ENCODE measurements around the gene ZSWIM9. TPM values are rescaled to one million over a fixed set of nuclear protein-coding genes. Genes with fewer than 3 reads are reported as not detected.
"Not testable (repeated sequence)": the region's sequence is repeated elsewhere in the genome, so short reads cannot be mapped to it uniquely, and the experiment has no call there.

Gene ZSWIM9
- total and polyA plus RNA-seq, 9 donors = 3.2 to 11.9 (median 7.5) TPM

GRCh38 chr19:48237057-48237456 is 66.6 kb downstream of the ZSWIM9 start:
- Histone ChIP-seq H3K36me3 (no peaks in the 10 kb centered on the region), H3K27ac (no peak overlapping the region), H3K4me3 (no peak overlapping the region), H3K9me3 (no peaks in the 10 kb centered on the region), H3K27me3 (no peaks in the 10 kb centered on the region), H3K4me1 (ENCODE audit: insufficient read depth) (no peaks in the 10 kb centered on the region)
- no peak for TF ChIP-seq POLR2A (IDR thresholded peaks at IDR 0.05)
- TF ChIP-seq EP300 (IDR thresholded peaks at IDR 0.05) = no peak
- TF ChIP-seq CTCF (IDR thresholded peaks at IDR 0.05) = no peak
- no peak for DNase-seq
- WGBS, 3 donors = 76 to 84% (median 83%) methylated on average over 3 of the region's 3 CpGs
- intact Hi-C loops (cut with DNase I) = no loop called here

GRCh38 chr19:48239120-48239519 is 68.6 kb downstream of the ZSWIM9 start:
- H3K36me3 ChIP-seq = no peaks in the 10 kb centered on the region
- no peak for TF ChIP-seq CTCF (IDR thresholded peaks at IDR 0.05)
- no peak for TF ChIP-seq EP300 (IDR thresholded peaks at IDR 0.05)
- TF ChIP-seq POLR2A (IDR thresholded peaks at IDR 0.05) = no peak
- no peak overlapping the region for H3K4me3 ChIP-seq
- DNase-seq = no peak
- H3K4me1 ChIP-seq (ENCODE audit: insufficient read depth) = no peaks in the 10 kb centered on the region
- H3K9me3 ChIP-seq = no peaks in the 10 kb centered on the region
- H3K27me3 ChIP-seq = no peaks in the 10 kb centered on the region
- H3K27ac ChIP-seq = no peak overlapping the region
- intact Hi-C loops (cut with DNase I) = no loop called here
- 78 to 89% (median 80%) methylated on average over 6 of the region's 6 CpGs for WGBS, 3 donors

GRCh38 chr19:48239582-48240141 is 69.2 kb downstream of the ZSWIM9 start:
- Histone ChIP-seq H3K27ac (no peak overlapping the region), H3K27me3 (no peaks in the 10 kb centered on the region), H3K36me3 (no peaks in the 10 kb centered on the region), H3K4me3 (no peak overlapping the region), H3K4me1 (ENCODE audit: insufficient read depth) (no peaks in the 10 kb centered on the region), H3K9me3 (no peaks in the 10 kb centered on the region)
- intact Hi-C loops (cut with DNase I) = no loop called here
- WGBS, 3 donors = 94 to 95% (median 95%) methylated on average over 9 of the region's 9 CpGs
- DNase-seq = no peak
- TF ChIP-seq CTCF (IDR thresholded peaks at IDR 0.05) (no peak), EP300 (IDR thresholded peaks at IDR 0.05) (no peak), POLR2A (IDR thresholded peaks at IDR 0.05) (no peak)

GRCh38 chr19:48241771-48242170 is 71.3 kb downstream of the ZSWIM9 start:
- H3K36me3 ChIP-seq; H3K27ac ChIP-seq; intact Hi-C loops (cut with DNase I); H3K27me3 ChIP-seq; H3K9me3 ChIP-seq; H3K4me3 ChIP-seq; DNase-seq; H3K4me1 ChIP-seq (ENCODE audit: insufficient read depth): not testable (repeated sequence)
- WGBS, 3 donors = 95 to 96% (median 96%) methylated on average over 6 of the region's 6 CpGs

- Histone ChIP-seq H3K4me3 (no peak overlapping the region), H3K27me3 (no peaks in the 10 kb centered on the region), H3K4me1 (ENCODE audit: insufficient read depth) (no peaks in the 10 kb centered on the region), H3K9me3 (no peaks in the 10 kb centered on the region), H3K36me3 (no peaks in the 10 kb centered on the region), H3K27ac (no peak overlapping the region)
- intact Hi-C loops (cut with DNase I) = no loop called here
- no peak for DNase-seq
- 70 to 82% (median 79%) methylated on average over 5 of the region's 5 CpGs for WGBS, 3 donors
- TF ChIP-seq EP300 (IDR thresholded peaks at IDR 0.05) = no peak
Measured at GRCh38 chr19:48244281-48244680, 73.8 kb downstream of the ZSWIM9 start.
